Nephron (organoid): ENCODE results near the gene PPM1N.
A peak's percentile ranks its signal among the peaks of the same experiment; 100 is the strongest.

ENCODE experiments used
- H3K27ac Mint-ChIP-seq, 3 experiments: 2 replicates each; pipeline ENCODE4 v1.8.0; 2020; ENCODE audit warnings: mixed read lengths in 3 of 3, mild to moderate bottlenecking in 2 of 3, moderate library complexity in 1 of 3
- H3K27me3 Mint-ChIP-seq: 2 replicates; pipeline ENCODE4 v1.8.0; 2021; ENCODE audit warnings: low read depth, mild to moderate bottlenecking, moderate library complexity, mixed read lengths
- H3K36me3 Mint-ChIP-seq: 2 replicates; pipeline ENCODE4 v1.8.0; 2020; ENCODE audit warnings: low read depth, mixed read lengths
- H3K4me1 Mint-ChIP-seq: 2 replicates; pipeline ENCODE4 v1.8.0; 2020; ENCODE audit warnings: mixed read lengths
- H3K4me3 Mint-ChIP-seq, 3 experiments: 2 replicates each; pipeline ENCODE4 v1.8.0; 2020; ENCODE audit warnings: mild to moderate bottlenecking in 3 of 3, mixed read lengths in 3 of 3, moderate library complexity in 2 of 3
- H3K9me3 Mint-ChIP-seq: 2 replicates; pipeline ENCODE4 v1.8.0; 2020; ENCODE audit warnings: mixed read lengths
- TF ChIP-seq, protein P1 (sequence below), 3 experiments: fragments of 200-600 bp; sonication (generic); IDR thresholded peaks; one replicate each; pipeline ENCODE4 v1.5.0; 2021; ENCODE audit warnings: antibody characterized with exemption in 3 of 3; ENCODE audit not compliant: unreplicated experiment in 3 of 3

The PPM1N gene

GRCh38 chr19:45502111-45502510, 3.9 kb downstream of the PPM1N start:
- Mint-ChIP-seq H3K27ac (no peak overlapping the region), H3K36me3 (no peaks in the 10 kb centered on the region), H3K4me3 (peak overlapping the region in 1 of 3 experiments; percentile 27), H3K4me1 (peaks cover 24% of the 10 kb centered on the region), H3K9me3 (no peaks in the 10 kb centered on the region), H3K27me3 (peaks cover 56% of the 10 kb centered on the region)
- TF ChIP-seq, protein P1, sequence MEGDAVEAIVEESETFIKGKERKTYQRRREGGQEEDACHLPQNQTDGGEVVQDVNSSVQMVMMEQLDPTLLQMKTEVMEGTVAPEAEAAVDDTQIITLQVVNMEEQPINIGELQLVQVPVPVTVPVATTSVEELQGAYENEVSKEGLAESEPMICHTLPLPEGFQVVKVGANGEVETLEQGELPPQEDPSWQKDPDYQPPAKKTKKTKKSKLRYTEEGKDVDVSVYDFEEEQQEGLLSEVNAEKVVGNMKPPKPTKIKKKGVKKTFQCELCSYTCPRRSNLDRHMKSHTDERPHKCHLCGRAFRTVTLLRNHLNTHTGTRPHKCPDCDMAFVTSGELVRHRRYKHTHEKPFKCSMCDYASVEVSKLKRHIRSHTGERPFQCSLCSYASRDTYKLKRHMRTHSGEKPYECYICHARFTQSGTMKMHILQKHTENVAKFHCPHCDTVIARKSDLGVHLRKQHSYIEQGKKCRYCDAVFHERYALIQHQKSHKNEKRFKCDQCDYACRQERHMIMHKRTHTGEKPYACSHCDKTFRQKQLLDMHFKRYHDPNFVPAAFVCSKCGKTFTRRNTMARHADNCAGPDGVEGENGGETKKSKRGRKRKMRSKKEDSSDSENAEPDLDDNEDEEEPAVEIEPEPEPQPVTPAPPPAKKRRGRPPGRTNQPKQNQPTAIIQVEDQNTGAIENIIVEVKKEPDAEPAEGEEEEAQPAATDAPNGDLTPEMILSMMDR (IDR thresholded peaks at IDR 0.05; ENCODE audit: unreplicated experiment in 3 of 3): no peak

- no peak overlapping the region for H3K27ac Mint-ChIP-seq
- H3K4me1 Mint-ChIP-seq: peaks cover 17% of the 10 kb centered on the region
- peaks cover 39% of the 10 kb centered on the region for H3K27me3 Mint-ChIP-seq
- TF ChIP-seq, protein P1 (IDR thresholded peaks at IDR 0.05; ENCODE audit: unreplicated experiment in 3 of 3): no peak
- no peaks in the 10 kb centered on the region for H3K36me3 Mint-ChIP-seq
- H3K9me3 Mint-ChIP-seq: no peaks in the 10 kb centered on the region
- H3K4me3 Mint-ChIP-seq: peak overlapping the region in 2 of 3 experiments; percentile 2 to 26
Observed at GRCh38 chr19:45503909-45504308, 5.7 kb downstream of the PPM1N start.

- TF ChIP-seq, protein P1 (IDR thresholded peaks at IDR 0.05; ENCODE audit: unreplicated experiment in 3 of 3): no peak
- Mint-ChIP-seq H3K36me3 (no peaks in the 10 kb centered on the region), H3K27me3 (peaks cover 25% of the 10 kb centered on the region), H3K4me1 (peaks cover 20% of the 10 kb centered on the region), H3K9me3 (no peaks in the 10 kb centered on the region), H3K27ac (peak overlapping the region in 2 of 3 experiments; percentile 27 to 66), H3K4me3 (peak overlapping the region; percentile 79 to 97 (median 83))
Observed at GRCh38 chr19:45505151-45505995, 7.1 kb downstream of the PPM1N start.

DNA sequence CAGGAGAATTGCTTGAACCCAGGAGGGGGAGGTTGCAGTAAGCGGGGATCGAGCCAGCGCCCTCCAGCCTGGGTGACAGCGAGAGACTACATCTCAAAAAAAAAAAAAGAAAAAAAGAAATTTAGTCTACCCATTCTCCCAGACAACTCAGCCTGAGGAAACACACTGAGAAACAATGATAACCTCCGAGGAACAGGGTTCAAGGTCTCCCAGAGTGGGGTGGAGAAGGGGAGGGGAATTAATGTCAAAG, 7.7 kb downstream of the PPM1N start:
- Mint-ChIP-seq H3K4me3 (peak overlapping the region; percentile 79 to 97 (median 83)), H3K36me3 (no peaks in the 10 kb centered on the region), H3K9me3 (no peaks in the 10 kb centered on the region), H3K27ac (peak overlapping the region in 1 of 3 experiments; percentile 66), H3K4me1 (peaks cover 19% of the 10 kb centered on the region), H3K27me3 (peaks cover 20% of the 10 kb centered on the region)
- TF ChIP-seq, protein P1 (IDR thresholded peaks at IDR 0.05; ENCODE audit: unreplicated experiment in 3 of 3): no peak

- H3K4me3 Mint-ChIP-seq: peak overlapping the region; percentile 97 to 100 (median 97)
- H3K27ac Mint-ChIP-seq: peak overlapping the region in 2 of 3 experiments; percentile 86 to 97
- no peaks in the 10 kb centered on the region for H3K36me3 Mint-ChIP-seq
- H3K9me3 Mint-ChIP-seq: no peaks in the 10 kb centered on the region
- TF ChIP-seq, protein P1 (IDR thresholded peaks at IDR 0.05; ENCODE audit: unreplicated experiment in 3 of 3): peak; percentile 19 to 42 (median 30)
- peaks cover 15% of the 10 kb centered on the region for H3K27me3 Mint-ChIP-seq
- peaks cover 15% of the 10 kb centered on the region for H3K4me1 Mint-ChIP-seq
Observed at GRCh38 chr19:45506246-45506988, 8.2 kb downstream of the PPM1N start.
